ENCODE measurements around the gene SOAT2.

The SOAT2 gene

DNA sequence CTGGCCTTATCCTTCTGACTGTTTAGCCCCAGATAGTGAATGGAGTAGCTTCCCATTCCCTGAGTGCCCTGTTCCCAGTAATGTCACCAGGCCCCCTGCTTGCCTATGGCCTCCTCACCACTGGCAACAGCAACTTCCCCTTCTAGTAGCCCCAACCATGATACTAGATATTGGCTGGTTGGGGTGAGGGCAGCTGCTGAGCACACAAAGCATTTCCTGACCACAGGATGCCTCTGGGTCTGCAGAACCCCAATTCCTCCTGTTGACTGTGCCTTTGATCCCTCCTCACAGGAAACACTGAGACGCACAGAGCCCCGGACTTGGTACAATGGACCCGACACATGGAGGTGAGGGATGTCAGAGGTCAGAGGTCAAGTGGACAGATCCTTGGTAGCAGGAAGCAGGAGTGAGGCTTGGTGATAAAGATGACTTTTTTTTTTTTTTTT, 597 bp downstream of the SOAT2 start:
- DNase-seq, result peak; percentile 80
- H3K27me3 ChIP-seq (replicated peaks; ENCODE audit: insufficient read depth, low read length), result no peaks in the 10 kb centered on the region
- no peaks in the 10 kb centered on the region for H3K9me2 ChIP-seq (replicated peaks; ENCODE audit: insufficient read depth, low read length)
- H3F3A ChIP-seq (ENCODE audit: insufficient read depth, low read length), result peaks cover 23% of the 10 kb centered on the region; the same call in 1 of the 2 replicates
- H2AFZ ChIP-seq (ENCODE audit: low read length), result peak overlapping the region; percentile 69
- peak overlapping the region; percentile 48 for H3K4me2 ChIP-seq (ENCODE audit: low read depth, low read length)
- TF ChIP-seq EZH2phosphoT487 (IDR thresholded peaks at IDR 0.05; ENCODE audit: low read length) (no peak), EZH2 (optimal IDR thresholded peaks at IDR 0.05; ENCODE audit: low read depth, low read length) (no peak)
- TF ChIP-seq, protein P1, sequence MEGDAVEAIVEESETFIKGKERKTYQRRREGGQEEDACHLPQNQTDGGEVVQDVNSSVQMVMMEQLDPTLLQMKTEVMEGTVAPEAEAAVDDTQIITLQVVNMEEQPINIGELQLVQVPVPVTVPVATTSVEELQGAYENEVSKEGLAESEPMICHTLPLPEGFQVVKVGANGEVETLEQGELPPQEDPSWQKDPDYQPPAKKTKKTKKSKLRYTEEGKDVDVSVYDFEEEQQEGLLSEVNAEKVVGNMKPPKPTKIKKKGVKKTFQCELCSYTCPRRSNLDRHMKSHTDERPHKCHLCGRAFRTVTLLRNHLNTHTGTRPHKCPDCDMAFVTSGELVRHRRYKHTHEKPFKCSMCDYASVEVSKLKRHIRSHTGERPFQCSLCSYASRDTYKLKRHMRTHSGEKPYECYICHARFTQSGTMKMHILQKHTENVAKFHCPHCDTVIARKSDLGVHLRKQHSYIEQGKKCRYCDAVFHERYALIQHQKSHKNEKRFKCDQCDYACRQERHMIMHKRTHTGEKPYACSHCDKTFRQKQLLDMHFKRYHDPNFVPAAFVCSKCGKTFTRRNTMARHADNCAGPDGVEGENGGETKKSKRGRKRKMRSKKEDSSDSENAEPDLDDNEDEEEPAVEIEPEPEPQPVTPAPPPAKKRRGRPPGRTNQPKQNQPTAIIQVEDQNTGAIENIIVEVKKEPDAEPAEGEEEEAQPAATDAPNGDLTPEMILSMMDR (IDR thresholded peaks at IDR 0.05; ENCODE audit: low read length), result no peak
- no peaks in the 10 kb centered on the region for H3K9me3 ChIP-seq (replicated peaks; ENCODE audit: insufficient read depth, low read length)
- no peaks in the 10 kb centered on the region for H3K79me2 ChIP-seq (ENCODE audit: low read length)
- peak overlapping the region; percentile 73; the same call in 1 of the 2 replicates for H3K27ac ChIP-seq (ENCODE audit: low read length)
- no peak overlapping the region for H3K4me3 ChIP-seq (ENCODE audit: low read length)
- peaks cover 33% of the 10 kb centered on the region for H3K4me1 ChIP-seq (ENCODE audit: low read length)
- H3K36me3 ChIP-seq (replicated peaks; ENCODE audit: insufficient read depth, low read length), result no peaks in the 10 kb centered on the region
- H4K20me1 ChIP-seq (ENCODE audit: insufficient read depth, low read length), result no peaks in the 10 kb centered on the region
- H3K9ac ChIP-seq (ENCODE audit: low read length), result peak overlapping the region; percentile 3; the same call in 1 of the 2 replicates

GRCh38 chr12:53105256-53105655, 2.0 kb downstream of the SOAT2 start:
- Histone ChIP-seq H3F3A (ENCODE audit: insufficient read depth, low read length) (peaks cover 23% of the 10 kb centered on the region; the same call in 1 of the 2 replicates), H3K4me2 (ENCODE audit: low read depth, low read length) (no peak overlapping the region), H3K9ac (ENCODE audit: low read length) (no peak overlapping the region), H3K9me3 (replicated peaks; ENCODE audit: insufficient read depth, low read length) (no peaks in the 10 kb centered on the region), H3K4me3 (ENCODE audit: low read length) (no peak overlapping the region), H2AFZ (ENCODE audit: low read length) (no peak overlapping the region), H3K79me2 (ENCODE audit: low read length) (no peaks in the 10 kb centered on the region), H3K27me3 (replicated peaks; ENCODE audit: insufficient read depth, low read length) (no peaks in the 10 kb centered on the region), H3K4me1 (ENCODE audit: low read length) (peaks cover 28% of the 10 kb centered on the region), H4K20me1 (ENCODE audit: insufficient read depth, low read length) (no peaks in the 10 kb centered on the region), H3K9me2 (replicated peaks; ENCODE audit: insufficient read depth, low read length) (no peaks in the 10 kb centered on the region), H3K27ac (ENCODE audit: low read length) (no peak overlapping the region), H3K36me3 (replicated peaks; ENCODE audit: insufficient read depth, low read length) (no peaks in the 10 kb centered on the region)
- TF ChIP-seq, protein P1 (IDR thresholded peaks at IDR 0.05; ENCODE audit: low read length), result no peak
- no peak for DNase-seq

GRCh38 chr12:53105712-53106439, 2.6 kb downstream of the SOAT2 start:
- no peak for DNase-seq
- Histone ChIP-seq H3K9me2 (replicated peaks; ENCODE audit: insufficient read depth, low read length) (no peaks in the 10 kb centered on the region), H4K20me1 (ENCODE audit: insufficient read depth, low read length) (no peaks in the 10 kb centered on the region), H3K79me2 (ENCODE audit: low read length) (no peaks in the 10 kb centered on the region), H3K9me3 (replicated peaks; ENCODE audit: insufficient read depth, low read length) (no peaks in the 10 kb centered on the region), H3K9ac (ENCODE audit: low read length) (no peak overlapping the region), H2AFZ (ENCODE audit: low read length) (no peak overlapping the region), H3K27ac (ENCODE audit: low read length) (no peak overlapping the region), H3K36me3 (replicated peaks; ENCODE audit: insufficient read depth, low read length) (no peaks in the 10 kb centered on the region), H3K4me1 (ENCODE audit: low read length) (peaks cover 28% of the 10 kb centered on the region), H3F3A (ENCODE audit: insufficient read depth, low read length) (peaks cover 23% of the 10 kb centered on the region; the same call in 1 of the 2 replicates), H3K27me3 (replicated peaks; ENCODE audit: insufficient read depth, low read length) (no peaks in the 10 kb centered on the region), H3K4me3 (ENCODE audit: low read length) (no peak overlapping the region), H3K4me2 (ENCODE audit: low read depth, low read length) (no peak overlapping the region)
- TF ChIP-seq EZH2phosphoT487 (IDR thresholded peaks at IDR 0.05; ENCODE audit: low read length) (no peak), EZH2 (optimal IDR thresholded peaks at IDR 0.05; ENCODE audit: low read depth, low read length) (no peak)
- TF ChIP-seq, protein P1 (IDR thresholded peaks at IDR 0.05; ENCODE audit: low read length), result no peak
